Measurements from ENCODE around the gene WNT9A.

WNT9A gene

DNA sequence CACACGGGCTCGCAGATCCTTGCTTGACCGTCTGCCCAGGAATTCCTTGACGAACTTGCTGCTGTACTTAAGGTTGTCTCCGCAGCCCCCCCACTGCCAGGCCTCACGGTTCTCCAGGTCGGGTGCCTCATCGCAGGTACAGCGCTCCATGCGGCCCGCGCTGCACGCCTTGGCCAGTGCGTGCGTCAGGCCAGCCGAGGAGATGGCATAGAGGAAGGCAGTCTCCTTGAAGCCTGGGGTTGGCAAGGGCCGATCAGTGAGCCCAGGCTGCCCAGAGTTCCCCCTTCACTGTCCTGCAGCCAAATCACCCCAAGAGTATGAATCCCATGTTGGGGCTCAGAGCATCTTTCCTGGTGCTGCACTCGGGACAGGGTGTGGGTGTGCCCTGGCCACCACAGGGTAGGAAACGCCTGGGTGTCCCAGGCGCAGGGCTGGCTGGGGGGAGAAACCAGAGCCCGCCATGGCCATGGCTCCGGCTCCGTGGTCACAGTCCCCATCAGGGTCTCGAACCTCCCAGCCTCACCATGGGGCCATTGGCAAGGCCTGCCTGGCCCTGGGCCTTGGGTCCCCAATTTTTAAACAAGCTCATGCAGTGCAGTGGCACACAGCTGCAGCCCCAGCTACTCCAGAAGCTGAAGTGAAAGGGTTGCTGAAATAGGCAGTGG, 23.4 kb downstream of the WNT9A start:
- no peak for DNase-seq (ENCODE audit: low read depth)

- DNase-seq (ENCODE audit: low read depth) = no peak
These were observed 24.2 kb downstream of the WNT9A start for GRCh38 chr1:227923353-227924167.

DNA sequence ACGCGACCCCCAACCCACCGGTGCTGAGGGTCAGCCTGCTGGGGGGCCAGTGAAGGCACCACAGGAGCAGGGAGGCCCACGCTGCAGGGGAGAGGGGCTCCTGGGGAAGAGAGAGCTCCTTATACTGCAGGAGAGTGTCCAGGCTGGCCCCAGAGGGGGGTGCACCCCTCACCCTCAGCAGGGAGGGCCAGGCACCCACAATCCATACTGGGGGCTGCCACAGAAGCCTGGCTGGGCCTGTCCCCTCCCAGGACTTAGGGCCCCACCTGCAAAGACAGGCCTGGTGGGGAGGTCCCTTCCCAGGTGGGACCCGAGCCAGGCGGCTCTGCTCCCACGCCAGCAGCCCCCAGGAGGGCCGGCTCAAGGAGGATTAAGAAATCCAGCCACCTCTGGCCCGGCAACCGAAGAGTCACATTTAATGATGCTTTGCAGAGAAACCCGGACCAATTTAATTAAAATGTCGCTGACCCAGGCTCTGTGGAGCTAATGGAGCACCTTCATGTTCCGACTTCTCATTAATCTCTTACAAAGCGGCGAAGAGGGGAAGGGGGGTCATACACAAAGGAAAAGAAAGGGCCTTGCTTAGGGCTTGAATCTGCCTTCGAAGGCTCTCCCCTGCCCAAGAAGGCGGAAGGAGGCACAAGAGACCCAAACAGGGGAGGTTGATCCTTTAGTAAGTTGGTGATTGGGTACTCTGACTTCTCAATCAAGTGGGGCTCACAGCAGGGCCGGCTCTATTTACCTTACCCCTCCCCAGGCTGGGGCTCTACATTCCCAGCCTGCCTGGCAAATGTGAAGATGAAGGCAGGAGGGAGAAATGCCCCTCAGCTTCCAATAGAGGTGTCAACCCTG, 25.0 kb downstream of the WNT9A start:
- no peak for DNase-seq (ENCODE audit: low read depth)

DNA sequence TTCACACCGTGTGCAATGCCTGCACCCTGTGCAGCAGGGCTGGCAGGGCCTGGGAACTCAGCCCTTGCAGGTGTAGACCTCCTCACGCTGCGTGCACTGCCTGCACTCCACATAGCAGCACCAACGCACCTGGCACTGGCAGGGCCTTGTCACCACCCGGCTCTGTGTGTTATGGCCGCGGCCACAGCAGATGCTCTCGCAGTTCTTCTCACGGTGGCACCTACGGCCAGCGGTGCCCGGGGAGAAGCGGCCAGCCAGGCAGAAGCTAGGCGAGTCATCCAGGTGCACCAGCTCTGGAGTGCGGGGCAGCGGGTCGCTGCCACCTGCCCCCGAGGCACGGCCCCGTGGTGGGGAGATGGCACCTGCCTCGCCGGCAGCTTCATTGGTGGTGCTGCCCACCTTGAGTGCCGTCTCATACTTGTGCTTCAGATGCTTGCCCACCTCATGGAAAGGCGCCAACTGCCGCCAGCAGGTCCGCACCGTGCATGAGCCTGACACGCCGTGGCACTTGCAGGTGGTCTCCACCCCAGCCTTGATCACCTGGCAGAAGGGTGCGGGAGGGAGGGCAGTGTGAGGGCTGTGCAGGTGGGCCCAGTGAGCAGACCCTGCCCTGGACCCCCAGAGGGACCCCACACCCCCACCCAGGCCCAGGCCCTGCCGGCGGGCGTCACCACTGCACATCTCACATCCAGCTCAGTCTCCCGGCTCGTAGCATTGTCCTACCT, 26.1 kb downstream of the WNT9A start:
- DNase-seq (ENCODE audit: low read depth) = no peak

- DNase-seq (ENCODE audit: low read depth) = no peak
These were observed 26.8 kb downstream of the WNT9A start for GRCh38 chr1:227920896-227921295.

- no peak for DNase-seq (ENCODE audit: low read depth)
These were observed 27.3 kb downstream of the WNT9A start for GRCh38 chr1:227920426-227920825.

DNA sequence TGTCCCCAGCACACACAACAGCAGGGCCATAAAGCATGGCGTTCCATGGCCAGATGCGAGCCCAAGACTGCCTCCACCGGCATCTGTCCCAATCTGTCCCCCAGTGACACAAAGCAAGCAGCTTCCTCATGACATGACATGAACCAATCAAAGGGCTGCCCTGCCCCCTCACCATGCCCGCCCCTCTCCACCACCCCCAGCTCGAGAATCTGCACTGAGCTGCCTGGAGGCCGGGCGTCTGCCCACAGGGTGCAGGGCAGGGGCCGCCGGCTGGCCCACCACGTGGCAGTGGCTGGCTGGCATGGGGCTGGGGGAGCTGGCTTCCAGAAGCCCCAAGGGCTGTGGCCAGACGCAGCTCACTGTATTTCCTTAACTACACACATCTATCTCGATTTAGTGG, 27.8 kb downstream of the WNT9A start:
- DNase-seq (ENCODE audit: low read depth) = no peak

DNA sequence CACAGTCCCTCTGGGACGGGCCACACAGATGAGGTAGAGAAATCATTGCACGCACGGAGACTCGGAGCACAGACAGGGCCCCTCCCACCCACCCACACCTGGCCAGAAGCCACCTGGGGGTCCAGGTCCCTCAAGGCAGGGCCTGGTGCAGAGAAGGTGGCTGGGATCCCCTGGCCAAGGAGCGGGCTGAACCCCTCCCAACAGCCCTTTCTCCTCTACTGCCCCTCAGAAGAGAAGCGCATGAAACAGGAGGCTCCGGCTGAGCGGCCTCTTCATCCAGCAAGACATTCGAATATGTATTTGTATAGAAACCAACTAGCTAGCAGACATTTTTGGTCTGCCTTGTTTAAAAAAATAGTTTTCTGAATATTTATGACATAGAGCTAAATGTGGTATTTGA, 29.0 kb downstream of the WNT9A start:
- DNase-seq (ENCODE audit: low read depth) = no peak

GRCh38 chr1:227918083-227918700, 29.5 kb downstream of the WNT9A start:
- DNase-seq (ENCODE audit: low read depth) = no peak

GRCh38 chr1:227917081-227917950, 30.4 kb downstream of the WNT9A start:
- no peak for DNase-seq (ENCODE audit: low read depth)

DNA sequence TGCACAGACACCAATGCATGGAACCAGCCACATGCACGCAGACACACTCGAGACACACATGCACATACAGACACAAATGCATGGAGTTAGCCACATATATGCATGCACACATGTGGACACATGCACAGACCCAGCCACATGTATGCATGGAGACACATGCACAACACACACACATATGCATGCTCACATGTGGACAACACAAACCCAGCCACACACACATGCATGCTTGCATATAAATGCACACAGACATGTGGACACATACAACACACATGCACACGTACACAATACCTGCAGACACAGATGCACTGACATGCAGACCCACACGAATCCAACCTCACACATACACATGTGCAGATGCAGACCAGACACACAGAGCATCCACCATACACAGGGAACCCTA, 31.1 kb downstream of the WNT9A start:
- no peak for DNase-seq (ENCODE audit: low read depth)

GRCh38 chr1:227915564-227916553, 31.9 kb downstream of the WNT9A start:
- DNase-seq (ENCODE audit: low read depth) = no peak

- no peak for DNase-seq (ENCODE audit: low read depth)
These were observed 32.8 kb downstream of the WNT9A start for GRCh38 chr1:227914801-227915563.

DNA sequence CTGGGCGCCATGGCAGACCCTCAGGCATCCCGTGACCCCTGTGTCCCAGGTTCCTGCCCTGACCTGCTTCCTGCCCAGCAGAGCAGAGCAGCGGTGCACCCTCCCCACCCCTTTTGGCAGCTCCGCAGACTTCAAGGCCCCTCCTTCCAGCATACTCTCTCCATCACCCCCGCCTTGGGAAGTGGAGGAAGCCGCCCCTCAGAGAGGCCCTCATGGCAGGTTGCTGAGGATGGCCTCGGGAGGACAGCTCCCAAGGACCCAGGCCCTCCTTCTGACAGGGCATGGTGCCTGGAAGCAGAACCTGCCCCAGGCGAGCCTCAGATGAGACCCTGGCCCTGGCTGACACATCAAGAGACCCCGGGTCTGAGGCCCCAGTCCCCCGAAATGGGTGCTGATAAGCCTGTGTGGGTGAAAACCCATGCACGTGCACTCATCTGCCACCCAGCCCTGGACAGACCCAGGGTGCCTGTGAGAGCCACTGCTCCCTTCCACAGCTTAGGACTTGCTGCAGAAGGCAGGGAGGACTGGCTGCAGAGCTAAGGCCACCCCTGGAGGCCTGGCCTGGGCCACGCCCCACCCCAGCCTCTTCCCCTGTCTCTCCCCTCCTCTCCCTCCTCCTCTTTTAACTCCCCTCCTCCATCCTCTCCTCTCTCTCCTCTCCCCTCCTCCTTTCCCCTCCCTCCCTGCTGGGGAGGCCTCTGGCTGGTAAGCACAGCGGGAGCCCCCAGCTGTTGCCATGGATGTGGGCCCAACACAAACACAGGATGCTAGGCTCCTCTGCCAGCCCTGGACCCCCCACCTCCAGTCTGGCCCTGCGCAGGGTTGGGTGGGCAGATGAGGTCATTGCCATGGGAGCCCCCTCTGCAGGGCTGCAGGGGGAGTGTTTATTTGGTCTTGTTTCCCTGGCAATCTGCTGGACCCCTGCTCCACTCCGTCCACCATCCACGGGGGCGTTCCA, 33.7 kb downstream of the WNT9A start:
- DNase-seq (ENCODE audit: low read depth) = no peak

- DNase-seq (ENCODE audit: low read depth) = no peak
These were observed 34.4 kb downstream of the WNT9A start for GRCh38 chr1:227913396-227913763.

DNA sequence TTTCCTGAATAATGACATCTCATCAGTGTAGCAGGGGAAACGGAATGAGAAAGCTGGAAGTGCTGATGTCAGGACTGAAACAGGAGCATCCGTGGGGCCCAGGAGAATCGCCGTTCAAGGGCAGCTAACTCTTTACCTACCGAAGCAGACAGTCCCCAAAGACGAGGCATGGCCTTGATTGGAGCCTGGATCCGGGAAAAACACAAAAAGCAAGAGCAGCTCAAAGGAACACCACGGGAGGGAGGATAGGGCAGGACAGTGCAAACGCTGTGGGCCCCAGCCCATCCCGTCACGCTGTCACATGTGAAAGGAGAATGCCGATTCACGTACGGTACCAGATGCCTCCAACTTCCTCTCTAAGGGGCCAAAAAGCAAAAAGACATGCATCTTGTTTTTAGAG, 34.9 kb downstream of the WNT9A start:
- DNase-seq (ENCODE audit: low read depth) = no peak

GRCh38 chr1:227911376-227911775, 36.4 kb downstream of the WNT9A start:
- no peak for DNase-seq (ENCODE audit: low read depth)

Data from GM04503 (cell line).